Calu3 (cell line): ENCODE data around the gene NOVA2. TPM values are rescaled to one million over a fixed set of nuclear protein-coding genes. Genes with fewer than 3 reads are reported as not detected.

Source experiments
- BruUV-seq: library from RNA; stranded (reverse); fragments of 400-500 nt; replicated peaks from 2 replicates; lab custom pipeline; 2021; lab: Mats Ljungman, UMichigan
- CTCF ChIA-PET: fragments of 300-600 bp; sonication (Branson Sonifier 250); formaldehyde crosslinking; loops from one replicate; lab custom pipeline; 2022; ENCODE audit warnings: antibody characterized with exemption; lab: Charles Lee
- DNase-seq: peaks from one replicate; pipeline ENCODE4 v3.0.0; 2022
- H3K27ac Mint-ChIP-seq: one replicate; pipeline ENCODE4 v1.8.0; 2022; ENCODE audit warnings: mixed read lengths; ENCODE audit not compliant: unreplicated experiment
- H3K27me3 Mint-ChIP-seq: one replicate; pipeline ENCODE4 v1.8.0; 2022; ENCODE audit warnings: mixed read lengths; ENCODE audit not compliant: unreplicated experiment
- H3K36me3 Mint-ChIP-seq: one replicate; pipeline ENCODE4 v1.8.0; 2022; ENCODE audit warnings: mild to moderate bottlenecking, moderate library complexity, mixed read lengths; ENCODE audit not compliant: insufficient read depth, unreplicated experiment
- H3K4me1 Mint-ChIP-seq: one replicate; pipeline ENCODE4 v1.8.0; 2022; ENCODE audit warnings: mild to moderate bottlenecking, low read depth, mixed read lengths; ENCODE audit not compliant: unreplicated experiment
- H3K4me3 Mint-ChIP-seq: one replicate; pipeline ENCODE4 v1.8.0; 2022; ENCODE audit warnings: mild to moderate bottlenecking, low read depth, moderate library complexity, mixed read lengths; ENCODE audit not compliant: unreplicated experiment
- H3K9me3 Mint-ChIP-seq: one replicate; pipeline ENCODE4 v1.8.0; 2022; ENCODE audit warnings: low read depth, mixed read lengths; ENCODE audit not compliant: unreplicated experiment
- intact Hi-C: fragments of 100-400 bp; cut with micrococcal nuclease; formaldehyde crosslinking; loops from one replicate; pipeline ENCODE4 v1.10.0; 2022; ENCODE audit not compliant: unreplicated experiment
- total RNA-seq: library from RNA; stranded (reverse); gene quantifications from 2 replicates; pipeline ENCODE4 v1.2.3, GENCODE V29; 2022
- TF ChIP-seq, protein P1 (sequence below): fragments of 200-600 bp; IDR thresholded peaks from one replicate; pipeline ENCODE4 v1.8.0; 2022; ENCODE audit warnings: antibody characterized with exemption; ENCODE audit not compliant: unreplicated experiment

NOVA2 gene
- total RNA-seq, 1 experiment from 2014 or later = not detected

DNA sequence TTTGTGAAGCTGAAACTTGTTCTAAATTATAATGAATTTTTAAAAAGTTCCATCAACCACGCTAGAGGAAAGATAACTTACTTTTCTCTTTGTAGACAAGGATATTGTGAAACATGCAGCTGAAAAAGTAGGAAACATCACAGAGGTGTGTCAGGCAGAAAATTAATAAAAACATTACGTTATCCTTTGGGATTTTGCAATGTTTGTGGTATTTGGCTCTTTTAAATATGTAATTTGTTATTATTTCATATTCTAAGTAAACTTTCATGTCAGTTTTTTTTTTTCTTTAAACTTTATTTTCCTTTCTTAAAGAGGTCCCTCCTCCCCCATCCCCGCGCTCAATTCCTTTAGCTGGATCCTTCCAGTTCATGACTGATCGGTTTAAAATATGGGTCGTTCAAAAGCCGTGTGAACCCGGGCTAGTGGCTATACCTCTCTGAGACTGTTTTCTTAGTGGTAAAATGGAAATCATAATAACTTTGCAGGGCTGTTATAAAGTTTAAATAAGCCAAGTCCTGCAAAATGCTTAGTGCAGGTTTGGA lies 20.9 kb upstream of the NOVA2 start:
- peaks cover 2% of the 10 kb centered on the region for H3K9me3 Mint-ChIP-seq
- H3K27me3 Mint-ChIP-seq = peaks cover 15% of the 10 kb centered on the region
- TF ChIP-seq, protein P1, sequence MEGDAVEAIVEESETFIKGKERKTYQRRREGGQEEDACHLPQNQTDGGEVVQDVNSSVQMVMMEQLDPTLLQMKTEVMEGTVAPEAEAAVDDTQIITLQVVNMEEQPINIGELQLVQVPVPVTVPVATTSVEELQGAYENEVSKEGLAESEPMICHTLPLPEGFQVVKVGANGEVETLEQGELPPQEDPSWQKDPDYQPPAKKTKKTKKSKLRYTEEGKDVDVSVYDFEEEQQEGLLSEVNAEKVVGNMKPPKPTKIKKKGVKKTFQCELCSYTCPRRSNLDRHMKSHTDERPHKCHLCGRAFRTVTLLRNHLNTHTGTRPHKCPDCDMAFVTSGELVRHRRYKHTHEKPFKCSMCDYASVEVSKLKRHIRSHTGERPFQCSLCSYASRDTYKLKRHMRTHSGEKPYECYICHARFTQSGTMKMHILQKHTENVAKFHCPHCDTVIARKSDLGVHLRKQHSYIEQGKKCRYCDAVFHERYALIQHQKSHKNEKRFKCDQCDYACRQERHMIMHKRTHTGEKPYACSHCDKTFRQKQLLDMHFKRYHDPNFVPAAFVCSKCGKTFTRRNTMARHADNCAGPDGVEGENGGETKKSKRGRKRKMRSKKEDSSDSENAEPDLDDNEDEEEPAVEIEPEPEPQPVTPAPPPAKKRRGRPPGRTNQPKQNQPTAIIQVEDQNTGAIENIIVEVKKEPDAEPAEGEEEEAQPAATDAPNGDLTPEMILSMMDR = no peak
- H3K36me3 Mint-ChIP-seq = no peaks in the 10 kb centered on the region
- H3K4me1 Mint-ChIP-seq = peaks cover 4% of the 10 kb centered on the region
- no peak overlapping the region for H3K4me3 Mint-ChIP-seq
- no peak for DNase-seq
- no peak overlapping the region for H3K27ac Mint-ChIP-seq
- intact Hi-C loops = no loop called here
- CTCF ChIA-PET = interaction anchor here (1.0 to 2.2 kb wide), 9 partner anchors 8 to 178 kb away, joined by 3 to 6 read pairs (median 4); partner anchors contain the start of genes FOXA3 and SYMPK
- BruUV-seq = no TSS peak

DNA sequence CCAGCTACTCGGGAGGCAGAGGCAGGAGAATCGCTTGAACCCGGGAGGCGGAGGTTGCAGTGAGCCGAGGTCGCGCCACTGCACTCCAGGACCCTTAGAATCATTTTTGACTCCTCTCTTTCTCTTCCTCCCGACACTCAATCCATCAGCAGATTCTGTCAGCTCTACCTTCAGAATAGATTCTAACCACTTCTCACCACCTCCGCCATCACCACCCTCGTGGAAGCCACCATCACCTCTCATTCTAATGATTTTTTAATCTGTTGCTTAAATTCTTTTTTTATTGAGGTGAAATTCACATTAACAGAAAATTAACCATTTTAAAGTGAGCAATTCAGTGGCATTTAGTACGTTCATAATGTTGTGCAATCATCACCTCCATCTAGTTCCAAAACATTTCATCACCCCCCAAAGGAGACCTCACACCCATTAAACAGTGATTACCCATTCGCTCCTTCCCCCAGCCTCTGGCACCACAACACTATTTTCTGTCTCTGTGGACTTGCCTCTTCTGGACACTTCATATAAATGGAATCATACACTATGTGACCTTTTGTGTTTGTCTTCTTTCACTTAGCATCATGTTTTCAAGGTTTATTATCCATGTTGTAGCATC lies 16.6 kb upstream of the NOVA2 start:
- no TSS peak for BruUV-seq
- H3K4me1 Mint-ChIP-seq = no peaks in the 10 kb centered on the region
- peaks cover 44% of the 10 kb centered on the region for H3K27me3 Mint-ChIP-seq
- H3K4me3 Mint-ChIP-seq = no peak overlapping the region
- CTCF ChIA-PET = no interaction called here
- DNase-seq = no peak
- H3K36me3 Mint-ChIP-seq = no peaks in the 10 kb centered on the region
- H3K9me3 Mint-ChIP-seq = peaks cover 2% of the 10 kb centered on the region
- intact Hi-C loops = no loop called here
- TF ChIP-seq, protein P1 = no peak
- no peak overlapping the region for H3K27ac Mint-ChIP-seq

DNA sequence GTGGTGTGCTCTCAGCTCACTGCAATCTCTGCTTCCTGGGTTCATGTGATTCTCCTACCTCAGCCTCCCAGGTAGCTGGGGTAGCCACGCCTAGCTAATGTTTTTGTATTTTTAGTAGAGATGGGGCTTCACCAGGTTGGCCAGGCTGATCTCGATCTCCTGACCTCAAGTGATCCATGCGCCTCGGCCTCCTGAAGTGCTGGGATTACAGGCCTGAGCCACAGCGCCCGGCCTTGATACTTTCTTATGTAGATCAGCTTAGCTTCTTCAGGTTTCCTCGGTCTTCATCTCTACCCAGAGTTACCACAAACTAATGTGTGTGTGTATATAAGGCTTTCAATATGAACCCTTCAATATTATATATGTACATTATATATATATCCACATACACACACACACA lies 11.7 kb upstream of the NOVA2 start:
- no peak for DNase-seq
- no peak overlapping the region for H3K27ac Mint-ChIP-seq
- H3K27me3 Mint-ChIP-seq = peaks cover 85% of the 10 kb centered on the region
- H3K4me1 Mint-ChIP-seq = no peaks in the 10 kb centered on the region
- CTCF ChIA-PET = interaction anchor here (0.7 kb wide), 2 partner anchors 42 to 43 kb away, joined by 3 to 5 read pairs; no protein-coding TSS in a partner anchor
- intact Hi-C loops = no loop called here
- TF ChIP-seq, protein P1 = no peak
- H3K36me3 Mint-ChIP-seq = no peaks in the 10 kb centered on the region
- H3K4me3 Mint-ChIP-seq = no peak overlapping the region
- peaks cover 2% of the 10 kb centered on the region for H3K9me3 Mint-ChIP-seq
- no TSS peak for BruUV-seq

DNA sequence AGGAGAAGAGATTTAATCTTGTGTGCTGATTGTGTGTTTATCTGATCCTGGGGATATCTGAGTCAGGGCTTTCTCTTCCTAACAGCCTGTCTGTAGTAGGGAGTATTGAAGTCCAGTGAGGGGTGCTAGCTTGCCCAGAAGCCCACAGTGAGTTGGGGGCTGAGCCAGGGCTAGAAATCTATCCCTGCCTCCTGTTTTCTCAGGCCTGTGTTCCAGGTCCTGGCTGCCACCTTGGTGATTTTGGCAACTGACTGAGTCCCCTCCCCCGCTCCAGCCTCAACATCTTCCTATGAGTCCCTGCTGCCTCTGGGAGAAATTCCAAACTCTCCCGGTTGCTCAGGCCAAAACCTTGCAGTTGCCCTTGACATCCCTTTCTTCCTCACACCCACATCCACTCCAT lies 7.7 kb upstream of the NOVA2 start:
- Mint-ChIP-seq H3K27me3 (peaks cover 88% of the 10 kb centered on the region), H3K36me3 (no peaks in the 10 kb centered on the region), H3K4me3 (no peak overlapping the region), H3K4me1 (no peaks in the 10 kb centered on the region), H3K27ac (no peak overlapping the region), H3K9me3 (no peaks in the 10 kb centered on the region)
- DNase-seq = no peak
- intact Hi-C loops = no loop called here
- BruUV-seq = no TSS peak
- TF ChIP-seq, protein P1 = no peak
- CTCF ChIA-PET = no interaction called here
